Measurements from ENCODE around the gene IRX5.

IRX5 gene

DNA sequence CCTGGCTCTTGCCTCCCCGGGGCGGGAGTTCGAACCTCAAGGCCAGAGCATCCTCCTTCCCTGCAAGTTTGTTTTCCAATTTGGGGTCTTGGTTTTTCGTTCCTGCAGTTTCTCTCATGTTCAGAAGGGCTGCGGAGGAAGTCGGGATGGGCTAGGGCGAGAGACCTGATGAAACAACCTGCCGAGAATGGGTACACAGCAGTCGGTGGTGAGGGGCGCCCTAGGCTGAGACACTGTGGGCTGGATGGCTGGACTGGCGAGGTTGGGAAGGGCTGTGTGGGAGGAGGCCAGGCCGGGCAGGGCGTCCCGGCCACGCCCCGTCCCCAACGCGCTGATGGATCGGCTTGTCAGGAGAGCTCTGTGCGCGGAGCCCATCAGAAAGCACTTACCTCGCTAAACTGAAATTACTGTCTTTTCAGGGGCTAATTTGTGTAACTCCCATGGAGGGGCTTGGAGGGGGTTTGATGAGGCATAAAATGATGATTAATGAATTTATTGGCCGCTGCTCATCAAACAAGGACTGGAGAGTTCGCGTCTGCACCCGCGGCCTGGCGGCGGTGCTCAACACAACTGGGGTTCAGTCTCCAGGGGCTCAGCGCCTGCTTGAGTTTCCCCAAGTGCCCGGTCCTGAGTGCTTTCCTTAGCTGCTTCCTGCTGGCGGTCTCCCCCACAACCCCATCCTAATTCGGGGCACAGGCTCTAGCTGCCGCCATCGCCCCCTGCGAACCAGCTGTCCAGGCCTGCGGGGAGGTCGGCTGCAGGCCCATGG, 9.0 kb downstream of the IRX5 start:
- no peak overlapping the region for H3K4me3 ChIP-seq (ENCODE audit: low read depth, low read length)
- TF ChIP-seq, protein P1, sequence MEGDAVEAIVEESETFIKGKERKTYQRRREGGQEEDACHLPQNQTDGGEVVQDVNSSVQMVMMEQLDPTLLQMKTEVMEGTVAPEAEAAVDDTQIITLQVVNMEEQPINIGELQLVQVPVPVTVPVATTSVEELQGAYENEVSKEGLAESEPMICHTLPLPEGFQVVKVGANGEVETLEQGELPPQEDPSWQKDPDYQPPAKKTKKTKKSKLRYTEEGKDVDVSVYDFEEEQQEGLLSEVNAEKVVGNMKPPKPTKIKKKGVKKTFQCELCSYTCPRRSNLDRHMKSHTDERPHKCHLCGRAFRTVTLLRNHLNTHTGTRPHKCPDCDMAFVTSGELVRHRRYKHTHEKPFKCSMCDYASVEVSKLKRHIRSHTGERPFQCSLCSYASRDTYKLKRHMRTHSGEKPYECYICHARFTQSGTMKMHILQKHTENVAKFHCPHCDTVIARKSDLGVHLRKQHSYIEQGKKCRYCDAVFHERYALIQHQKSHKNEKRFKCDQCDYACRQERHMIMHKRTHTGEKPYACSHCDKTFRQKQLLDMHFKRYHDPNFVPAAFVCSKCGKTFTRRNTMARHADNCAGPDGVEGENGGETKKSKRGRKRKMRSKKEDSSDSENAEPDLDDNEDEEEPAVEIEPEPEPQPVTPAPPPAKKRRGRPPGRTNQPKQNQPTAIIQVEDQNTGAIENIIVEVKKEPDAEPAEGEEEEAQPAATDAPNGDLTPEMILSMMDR (IDR thresholded peaks at IDR 0.05; ENCODE audit: borderline replicate concordance, insufficient read depth, low read depth, low read length): no peak

DNA sequence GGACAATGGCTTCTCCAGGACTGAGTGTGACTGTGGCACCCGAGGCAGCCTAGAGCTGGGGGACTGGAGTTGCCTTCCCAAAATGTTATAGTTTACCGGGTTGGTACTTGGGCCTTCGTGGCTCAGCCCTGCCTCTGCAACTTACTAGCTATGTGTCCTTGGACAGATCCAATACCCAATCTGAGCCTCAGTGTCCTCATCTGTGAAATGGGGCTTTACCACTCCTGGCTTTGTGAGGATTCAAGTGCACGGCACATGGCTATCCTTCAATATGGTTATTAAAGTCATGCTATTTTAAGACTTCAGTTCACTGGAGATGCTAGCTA, 9.6 kb downstream of the IRX5 start:
- H3K4me3 ChIP-seq (ENCODE audit: low read depth, low read length): no peak overlapping the region
- TF ChIP-seq, protein P1 (IDR thresholded peaks at IDR 0.05; ENCODE audit: borderline replicate concordance, insufficient read depth, low read depth, low read length): no peak

DNA sequence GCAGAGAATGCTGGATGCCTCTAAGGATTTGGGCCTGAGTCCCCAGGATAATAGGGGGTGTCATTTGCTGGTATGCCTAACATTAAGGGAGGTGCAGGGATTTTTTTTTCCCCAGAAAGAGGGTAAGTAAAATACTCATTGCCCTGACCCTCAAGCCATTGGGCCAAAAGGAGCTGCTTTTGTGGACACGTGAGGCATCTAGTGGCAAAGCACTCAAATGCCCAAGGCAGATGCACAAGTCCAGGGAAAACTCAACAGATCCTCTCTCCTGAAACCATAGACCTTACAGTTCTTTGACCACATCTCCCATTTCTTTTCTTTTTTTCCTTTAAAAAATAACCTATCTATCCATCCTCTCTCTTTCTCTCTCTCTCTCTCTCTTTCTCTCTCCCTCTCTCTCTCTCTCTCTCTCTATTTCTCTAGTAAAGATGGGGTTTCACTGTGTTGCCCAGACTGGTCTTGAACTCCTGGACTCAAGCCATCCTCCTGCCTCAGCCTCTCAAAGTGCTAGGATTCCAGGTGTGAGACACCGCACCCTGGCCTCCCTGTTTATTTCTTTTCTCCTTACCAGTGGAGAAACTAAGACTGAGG, 11.8 kb downstream of the IRX5 start:
- no peak overlapping the region for H3K4me3 ChIP-seq (ENCODE audit: low read depth, low read length)
- TF ChIP-seq, protein P1 (IDR thresholded peaks at IDR 0.05; ENCODE audit: borderline replicate concordance, insufficient read depth, low read depth, low read length): no peak

DNA sequence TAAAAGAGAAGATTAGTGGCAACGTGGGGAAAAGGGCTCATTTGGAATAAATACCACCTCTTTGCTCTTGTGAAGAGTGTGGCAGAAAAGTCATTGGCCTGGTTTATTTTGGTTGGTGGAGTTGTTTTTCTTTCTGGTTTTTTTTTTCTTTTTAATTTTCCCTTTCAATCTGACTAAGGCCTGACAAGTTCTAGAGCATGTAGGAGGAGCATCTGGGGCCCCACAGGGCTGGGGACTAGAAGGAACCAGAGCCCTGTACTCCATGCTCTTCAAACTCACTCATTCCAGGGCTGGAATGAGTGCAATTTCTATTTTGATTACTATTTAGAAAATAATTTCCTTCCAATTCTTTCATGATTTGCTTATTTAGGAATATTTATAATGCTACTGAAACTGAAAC, 13.3 kb downstream of the IRX5 start:
- H3K4me3 ChIP-seq (ENCODE audit: low read depth, low read length): no peak overlapping the region
- TF ChIP-seq, protein P1 (IDR thresholded peaks at IDR 0.05; ENCODE audit: borderline replicate concordance, insufficient read depth, low read depth, low read length): no peak

DNA sequence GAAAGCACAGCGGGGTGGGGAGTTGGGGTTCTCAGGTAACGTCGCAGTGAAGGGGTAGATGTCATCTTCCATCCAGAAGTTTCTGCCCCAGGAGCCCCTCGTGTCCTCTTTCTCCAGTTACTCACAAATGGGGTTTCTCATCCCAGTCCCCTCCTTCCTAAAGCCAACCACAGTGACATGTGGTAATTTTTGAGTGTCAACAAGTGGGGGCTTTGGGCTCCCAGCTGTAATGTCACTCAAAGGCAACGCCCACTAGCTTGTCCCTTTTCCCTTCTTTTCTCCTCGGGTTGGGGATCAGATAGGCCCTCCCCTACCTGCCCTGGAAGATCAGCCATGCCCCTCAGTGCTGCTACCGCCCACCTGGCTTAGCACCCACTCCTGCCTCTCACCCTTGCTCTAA, 14.4 kb downstream of the IRX5 start:
- TF ChIP-seq, protein P1 (IDR thresholded peaks at IDR 0.05; ENCODE audit: borderline replicate concordance, insufficient read depth, low read depth, low read length): no peak
- no peak overlapping the region for H3K4me3 ChIP-seq (ENCODE audit: low read depth, low read length)

DNA sequence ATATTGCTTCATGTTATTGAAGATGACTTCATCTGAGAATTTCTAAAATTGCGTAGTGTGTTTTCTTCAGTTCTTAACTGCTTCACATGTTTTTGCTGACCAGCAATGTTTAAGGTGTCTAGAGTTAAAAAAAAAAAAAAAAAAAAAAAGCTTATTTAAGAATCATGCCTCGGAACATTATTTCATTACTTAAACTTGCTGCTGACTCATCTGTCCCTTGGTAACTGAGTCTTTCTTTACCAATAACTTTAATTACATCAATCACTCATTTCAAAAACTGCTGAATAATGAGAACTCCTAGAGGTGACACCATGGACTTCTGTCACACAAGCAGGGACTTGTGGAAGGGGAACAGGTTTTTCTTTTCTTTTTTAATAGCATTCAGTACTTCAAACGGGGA, 16.2 kb downstream of the IRX5 start:
- H3K4me3 ChIP-seq (ENCODE audit: low read depth, low read length): no peak overlapping the region
- TF ChIP-seq, protein P1 (IDR thresholded peaks at IDR 0.05; ENCODE audit: borderline replicate concordance, insufficient read depth, low read depth, low read length): no peak

DNA sequence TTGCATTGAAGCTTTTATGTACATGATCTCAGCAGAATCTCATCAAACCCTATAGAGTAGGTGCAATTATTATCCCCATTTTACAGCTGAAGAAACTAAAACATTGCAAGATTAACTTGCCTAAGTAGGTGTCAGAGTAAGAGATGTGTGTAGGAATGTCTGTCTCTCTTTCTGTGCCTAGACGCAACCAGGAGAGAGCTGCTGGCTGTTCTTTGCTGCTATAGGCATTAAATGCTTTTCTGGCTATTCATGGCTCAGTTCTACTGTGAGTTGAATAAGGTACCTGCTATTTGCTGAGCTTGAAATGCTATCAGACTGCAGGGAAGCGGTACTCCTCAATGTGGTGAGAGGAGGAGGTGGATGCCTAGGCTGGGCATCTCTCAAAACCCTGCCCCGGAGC, 17.0 kb downstream of the IRX5 start:
- H3K4me3 ChIP-seq (ENCODE audit: low read depth, low read length): no peak overlapping the region
- TF ChIP-seq, protein P1 (IDR thresholded peaks at IDR 0.05; ENCODE audit: borderline replicate concordance, insufficient read depth, low read depth, low read length): no peak

Data from GM12875 (cell line).